CD14-positive monocyte (primary cell): Measurements from ENCODE around the gene DSC2. TPM values are rescaled to one million over a fixed set of nuclear protein-coding genes. Genes with fewer than 3 reads are reported as not detected.

Experiments used
- DNase-seq, 3 donors: peaks; one replicate each; pipeline ENCODE4 v3.0.0-alpha.2; 2011 to 2022
- H2AFZ ChIP-seq: 2 replicates; pipeline ENCODE4 v1.6.0; 2012; ENCODE audit warnings: mild to moderate bottlenecking, low read depth, low read length, inconsistent platforms; ENCODE audit not compliant: insufficient read depth, poor library complexity, severe bottlenecking
- H3K27ac ChIP-seq, 2 donors: 1 replicate in 1 of 2; 2 replicates in 1 of 2; pipeline ENCODE4 v1.5.1; 2012 to 2013; ENCODE audit warnings: low read length in 2 of 2, control low read depth in 1 of 2, inconsistent platforms in 1 of 2, low read depth in 1 of 2, mild to moderate bottlenecking in 1 of 2
- H3K27me3 ChIP-seq, 2 donors: one replicate each; pipeline versions ENCODE4 v1.6.0 to v1.6.1; 2011 to 2013; ENCODE audit warnings: low read length in 2 of 2; ENCODE audit not compliant: control insufficient read depth in 2 of 2, insufficient read depth in 2 of 2
- H3K36me3 ChIP-seq, 2 donors: replicated peaks in 1 of 2; 1 replicate in 1 of 2; 2 replicates in 1 of 2; pipeline versions ENCODE4 v1.5.1 to v1.6.1; 2012 to 2013; ENCODE audit warnings: low read length in 2 of 2, control low read depth in 1 of 2, inconsistent platforms in 1 of 2, mild to moderate bottlenecking in 1 of 2; ENCODE audit not compliant: insufficient read depth in 2 of 2, control insufficient read depth in 1 of 2
- H3K4me1 ChIP-seq, 2 donors: 1 replicate in 1 of 2; 2 replicates in 1 of 2; pipeline versions ENCODE4 v1.5.1 to v1.6.1; 2012 to 2013; ENCODE audit warnings: low read length in 2 of 2, control low read depth in 1 of 2, inconsistent platforms in 1 of 2, mild to moderate bottlenecking in 1 of 2, moderate library complexity in 1 of 2; ENCODE audit not compliant: insufficient read depth in 2 of 2, control insufficient read depth in 1 of 2
- H3K4me2 ChIP-seq: replicated peaks from 2 replicates; pipeline ENCODE3; 2012; ENCODE audit warnings: low read length, moderate library complexity, mild to moderate bottlenecking; ENCODE audit not compliant: poor library complexity, severe bottlenecking; ENCODE audit errors: extremely low read depth
- H3K4me3 ChIP-seq, 3 experiments: fragments of 200-600 bp in 1 of 3; sonication (generic) in 1 of 3; replicated peaks in 1 of 3; 1 replicate in 2 of 3; 2 replicates in 1 of 3; pipeline ENCODE4 v1.5.1; 2011 to 2013; ENCODE audit warnings: low read length in 3 of 3, mild to moderate bottlenecking in 3 of 3, control low read depth in 2 of 3, low read depth in 2 of 3, inconsistent platforms in 1 of 3, moderate library complexity in 1 of 3
- H3K79me2 ChIP-seq: 2 replicates; pipeline ENCODE4 v1.6.0; 2012; ENCODE audit warnings: mild to moderate bottlenecking, control low read depth, inconsistent platforms, low read length, moderate library complexity; ENCODE audit not compliant: insufficient read depth
- H3K9ac ChIP-seq: 2 replicates; pipeline ENCODE4 v1.6.0; 2017; ENCODE audit warnings: low read length, mild to moderate bottlenecking; ENCODE audit not compliant: insufficient read depth, poor library complexity, severe bottlenecking
- H3K9me3 ChIP-seq, 2 donors: replicated peaks in 1 of 2; 1 replicate in 1 of 2; 2 replicates in 1 of 2; pipeline versions ENCODE4 v1.5.1 to v1.6.1; 2012 to 2013; ENCODE audit warnings: low read length in 2 of 2, control low read depth in 1 of 2; ENCODE audit not compliant: control insufficient read depth in 1 of 2, insufficient read depth in 1 of 2
- H4K20me1 ChIP-seq: 2 replicates; pipeline ENCODE4 v1.6.0; 2012; ENCODE audit warnings: mild to moderate bottlenecking, low read length, control low read depth, moderate library complexity; ENCODE audit not compliant: insufficient read depth
- H3K27ac Mint-ChIP-seq, 7 donors: one replicate each; pipeline ENCODE4 v1.8.0; 2020; ENCODE audit warnings: mild to moderate bottlenecking in 7 of 7, mixed read lengths in 7 of 7, moderate library complexity in 6 of 7, inconsistent platforms in 2 of 7
- H3K27me3 Mint-ChIP-seq, 3 donors: one replicate each; pipeline ENCODE4 v1.8.0; 2021 to 2022; ENCODE audit warnings: low read depth in 3 of 3, mild to moderate bottlenecking in 3 of 3, mixed read lengths in 3 of 3, moderate library complexity in 3 of 3, inconsistent platforms in 1 of 3
- H3K36me3 Mint-ChIP-seq, 2 donors: one replicate each; pipeline ENCODE4 v1.8.0; 2020; ENCODE audit warnings: mixed read lengths in 2 of 2, inconsistent platforms in 1 of 2, mild to moderate bottlenecking in 1 of 2
- H3K4me1 Mint-ChIP-seq: one replicate; pipeline ENCODE4 v1.8.0; 2020; ENCODE audit warnings: mild to moderate bottlenecking, mixed read lengths
- H3K4me3 Mint-ChIP-seq, 2 donors: one replicate each; pipeline ENCODE4 v1.8.0; 2020; ENCODE audit warnings: mild to moderate bottlenecking in 2 of 2, mixed read lengths in 2 of 2, moderate library complexity in 1 of 2
- H3K9me3 Mint-ChIP-seq, 7 donors: one replicate each; pipeline ENCODE4 v1.8.0; 2020 to 2022; ENCODE audit warnings: mixed read lengths in 7 of 7, mild to moderate bottlenecking in 6 of 7, moderate library complexity in 6 of 7, inconsistent platforms in 2 of 7
- CTCF ChIP-seq: fragments of 200-600 bp; IDR thresholded peaks from one replicate; pipeline ENCODE4 v1.8.0; 2022; ENCODE audit warnings: antibody characterized with exemption, mild to moderate bottlenecking
- WGBS: methylation state at CpG from one replicate; pipeline ENCODE4 v1.1.5; 2013; ENCODE audit warnings: missing lambda C conversion rate; ENCODE audit not compliant: insufficient coverage; 5-methylcytosine and 5-hydroxymethylcytosine counted together
- intact Hi-C, 2 donors: fragments of 100-400 bp; cut with micrococcal nuclease; formaldehyde crosslinking; loops; one replicate each; pipeline versions ENCODE4 v1.15.0 to v1.15.1; 2023
- polyA plus RNA-seq, 3 donors: library from polyadenylated mRNA; depleted of rRNA in 1 of 3; unstranded in 2 of 3; stranded (reverse) in 1 of 3; fragments of 300-500 nt in 2 of 3; fragments of >200 nt in 1 of 3; fragmentation: Illumina TruSeq in 2 of 3; gene quantifications; 1 replicate in 2 of 3; 2 replicates in 1 of 3; pipeline ENCODE4 v1.2.3, GENCODE V29; 2012 to 2021

Gene DSC2
- polyA plus RNA-seq, 3 donors: 3.2 to 11.3 (median 3.3) TPM

- Mint-ChIP-seq H3K9me3 (peaks cover 0 to 2% (median 1%) of the 10 kb centered on the region in 7 donors), H3K27ac (no peak overlapping the region)
- intact Hi-C loops: no loop called here
These were observed 10.6 kb upstream of the DSC2 start for GRCh38 chr18:31112804-31113203.

GRCh38 chr18:31105733-31106132 is 3.5 kb upstream of the DSC2 start:
- H3K4me1 ChIP-seq: peaks cover 9% of the 10 kb centered on the region in 2 donors
- H3K36me3 ChIP-seq: no peaks in the 10 kb centered on the region
- H3K9me3 ChIP-seq: no peaks in the 10 kb centered on the region
- H3K4me1 Mint-ChIP-seq: peaks cover 14% of the 10 kb centered on the region
- H3K79me2 ChIP-seq: no peaks in the 10 kb centered on the region
- no peak for DNase-seq
- H3K27ac Mint-ChIP-seq: no peak overlapping the region
- H3K27ac ChIP-seq: no peak overlapping the region
- no peaks in the 10 kb centered on the region for H3K36me3 Mint-ChIP-seq
- no CpG with 5 or more reads among the region's 3 CpGs for WGBS
- no peak overlapping the region for H3K4me2 ChIP-seq
- no peak overlapping the region for H3K4me3 Mint-ChIP-seq
- peaks cover 22 to 37% (median 35%) of the 10 kb centered on the region in 3 donors for H3K27me3 Mint-ChIP-seq
- H3K9ac ChIP-seq: no peak overlapping the region
- H4K20me1 ChIP-seq: no peaks in the 10 kb centered on the region
- H2AFZ ChIP-seq: no peak overlapping the region
- H3K4me3 ChIP-seq: no peak overlapping the region
- H3K27me3 ChIP-seq: peaks cover 22 to 28% of the 10 kb centered on the region in 2 donors
- peaks cover 0 to 4% (median 0%) of the 10 kb centered on the region in 7 donors for H3K9me3 Mint-ChIP-seq
- intact Hi-C loops: loop anchor here in 1 of 2 donors (10.0 kb wide), 1 partner anchor 109 kb away; no protein-coding TSS in a partner anchor
- TF ChIP-seq CTCF: no peak

More at GRCh38 chr18:31112804-31113203, 10.6 kb upstream of the DSC2 start:
- Histone ChIP-seq H2AFZ (no peak overlapping the region), H3K4me3 (no peak overlapping the region), H3K27ac (no peak overlapping the region), H3K79me2 (no peaks in the 10 kb centered on the region), H4K20me1 (no peaks in the 10 kb centered on the region), H3K27me3 (no peaks in the 10 kb centered on the region), H3K4me2 (no peak overlapping the region), H3K36me3 (no peaks in the 10 kb centered on the region), H3K9me3 (no peaks in the 10 kb centered on the region), H3K9ac (no peak overlapping the region), H3K4me1 (no peaks in the 10 kb centered on the region)
- no peaks in the 10 kb centered on the region for H3K4me1 Mint-ChIP-seq
- no peak for DNase-seq
- no peak for TF ChIP-seq CTCF
- H3K4me3 Mint-ChIP-seq: no peak overlapping the region
- H3K36me3 Mint-ChIP-seq: no peaks in the 10 kb centered on the region
- 88% methylated on average over 1 of the region's 2 CpGs for WGBS
- H3K27me3 Mint-ChIP-seq: peaks cover 0 to 5% (median 1%) of the 10 kb centered on the region in 3 donors
